Erythroblast (primary cell): Measurements from ENCODE around the gene RAET1G.

Experiments used
- GATA1 ChIP-seq: IDR thresholded peaks from 2 replicates; pipeline ENCODE4 v1.6.1; 2011; ENCODE audit warnings: low read depth, mild to moderate bottlenecking, control low read depth, low read length, moderate library complexity
- POLR2A ChIP-seq: IDR thresholded peaks from 2 replicates; pipeline ENCODE4 v1.6.1; 2011; ENCODE audit warnings: mild to moderate bottlenecking, low read length

GRCh38 chr6:149935246-149935645 lies 12.3 kb upstream of the RAET1G start:
- no peak for TF ChIP-seq POLR2A
- no peak for TF ChIP-seq GATA1
